ENCODE measurements around the gene GPR21. TPM values are rescaled to one million over a fixed set of nuclear protein-coding genes. Genes with fewer than 3 reads are reported as not detected.

Gene GPR21
- total RNA-seq, 1 donor from 2014 or later: not detected

DNA sequence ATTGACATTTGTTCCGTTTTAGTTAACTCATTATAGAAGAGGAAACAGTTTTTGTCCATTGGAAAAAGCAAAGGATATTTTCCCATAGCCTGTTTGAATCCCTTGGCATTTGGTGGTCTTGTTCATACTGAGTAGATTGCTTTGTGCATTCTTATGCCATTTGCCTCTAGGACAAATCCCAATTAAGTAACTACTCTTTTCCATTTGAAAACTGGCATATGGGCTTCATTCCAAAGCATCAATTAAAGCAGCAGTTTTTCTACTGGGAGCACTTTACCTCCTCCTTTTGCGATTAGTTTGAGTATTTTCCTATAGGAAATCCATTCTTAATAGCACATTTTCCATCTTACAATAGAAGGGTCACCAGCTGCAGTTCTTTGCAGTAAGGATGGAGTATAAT is 31.2 kb downstream of the GPR21 start:
- Histone ChIP-seq H3K9me3 (no peaks in the 10 kb centered on the region), H3K27ac (no peak overlapping the region), H3K4me3 (no peak overlapping the region), H3K36me3 (peaks cover 0 to 15% of the 10 kb centered on the region in 2 donors), H3K27me3 (no peaks in the 10 kb centered on the region), H3K4me1 (peaks cover 9% of the 10 kb centered on the region)
- TF ChIP-seq POLR2A (IDR thresholded peaks at IDR 0.05) (no peak), CTCF (IDR thresholded peaks at IDR 0.05) (no peak), POLR2AphosphoS5 (IDR thresholded peaks at IDR 0.05; ENCODE audit: insufficient read depth in 1 of 2, low read depth in 1 of 2) (no peak)
- intact Hi-C loops (cut with DNase I): no loop called here
- DNase-seq (ENCODE audit: extremely low spot score in 2 of 2): no peak

- peaks cover 0 to 19% of the 10 kb centered on the region in 2 donors for H3K36me3 ChIP-seq
- intact Hi-C loops (cut with DNase I): no loop called here
- H3K4me3 ChIP-seq: no peak overlapping the region
- H3K4me1 ChIP-seq: peaks cover 9% of the 10 kb centered on the region
- no peaks in the 10 kb centered on the region for H3K9me3 ChIP-seq
- no peak for DNase-seq (ENCODE audit: extremely low spot score in 2 of 2)
- TF ChIP-seq POLR2AphosphoS5 (IDR thresholded peaks at IDR 0.05; ENCODE audit: insufficient read depth in 1 of 2, low read depth in 1 of 2): no peak
- H3K27me3 ChIP-seq: no peaks in the 10 kb centered on the region
- H3K27ac ChIP-seq: no peak overlapping the region
Observed at GRCh38 chr9:123065196-123065595, 31.7 kb downstream of the GPR21 start.

- peaks cover 0 to 31% of the 10 kb centered on the region in 2 donors for H3K36me3 ChIP-seq
- H3K9me3 ChIP-seq: no peaks in the 10 kb centered on the region
- H3K27ac ChIP-seq: no peak overlapping the region
- no peak overlapping the region for H3K4me3 ChIP-seq
- no peaks in the 10 kb centered on the region for H3K27me3 ChIP-seq
- TF ChIP-seq CTCF (IDR thresholded peaks at IDR 0.05) (no peak), POLR2A (IDR thresholded peaks at IDR 0.05) (no peak), POLR2AphosphoS5 (IDR thresholded peaks at IDR 0.05; ENCODE audit: insufficient read depth in 1 of 2, low read depth in 1 of 2) (no peak)
- H3K4me1 ChIP-seq: peaks cover 9% of the 10 kb centered on the region
- DNase-seq (ENCODE audit: extremely low spot score in 2 of 2): no peak
- intact Hi-C loops (cut with DNase I): no loop called here
Observed at GRCh38 chr9:123067136-123067535, 33.7 kb downstream of the GPR21 start.

DNA sequence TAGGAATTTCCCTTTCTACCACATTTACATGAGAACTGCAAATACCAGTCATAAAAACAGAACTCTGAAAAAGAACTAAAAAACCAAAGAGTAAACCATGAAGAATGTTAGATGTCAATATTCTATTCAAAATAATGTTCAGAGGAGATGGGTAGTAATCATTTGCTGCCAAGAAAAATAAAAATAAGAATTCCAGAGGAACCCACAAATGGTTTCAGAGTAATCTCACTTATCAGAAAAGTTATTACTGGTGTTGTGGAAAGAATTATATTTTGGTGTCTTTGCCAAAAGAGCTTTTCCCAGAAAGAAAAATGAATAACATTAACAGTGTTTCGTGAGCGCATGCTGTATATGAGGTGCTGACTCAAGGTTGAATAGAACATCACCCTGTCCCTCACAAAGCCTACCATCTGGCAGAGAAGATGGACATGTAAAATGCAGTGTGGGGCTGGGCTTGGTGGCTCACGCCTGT is 35.6 kb downstream of the GPR21 start:
- Histone ChIP-seq H3K36me3 (peaks cover 0 to 38% of the 10 kb centered on the region in 2 donors), H3K9me3 (no peaks in the 10 kb centered on the region), H3K4me3 (no peak overlapping the region), H3K4me1 (no peaks in the 10 kb centered on the region), H3K27ac (no peak overlapping the region), H3K27me3 (no peaks in the 10 kb centered on the region)
- no peak for TF ChIP-seq CTCF (IDR thresholded peaks at IDR 0.05)
- no peak for TF ChIP-seq POLR2AphosphoS5 (IDR thresholded peaks at IDR 0.05; ENCODE audit: insufficient read depth in 1 of 2, low read depth in 1 of 2)
- TF ChIP-seq POLR2A (IDR thresholded peaks at IDR 0.05): no peak
- intact Hi-C loops (cut with DNase I): no loop called here
- no peak for DNase-seq (ENCODE audit: extremely low spot score in 2 of 2)

DNA sequence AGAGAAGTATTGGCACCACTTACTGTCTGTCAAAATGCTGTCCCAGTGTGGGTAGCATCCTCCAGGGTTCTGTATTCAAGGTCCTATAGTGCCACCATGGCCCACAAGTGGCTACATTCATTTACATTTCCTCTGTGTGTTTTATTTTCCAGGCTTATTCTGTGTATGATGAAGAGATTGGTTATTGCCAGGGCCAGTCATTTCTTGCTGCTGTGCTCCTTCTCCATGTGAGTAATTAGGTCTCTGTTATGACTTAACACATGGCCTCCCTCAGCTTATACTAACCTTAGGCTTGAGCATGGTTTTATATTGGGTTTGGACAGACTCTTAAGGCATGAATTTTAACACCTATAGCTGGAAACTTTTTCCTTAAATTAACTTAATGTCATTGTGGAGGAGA is 36.7 kb downstream of the GPR21 start:
- Histone ChIP-seq H3K9me3 (no peaks in the 10 kb centered on the region), H3K36me3 (peaks cover 0 to 41% of the 10 kb centered on the region in 2 donors), H3K27me3 (no peaks in the 10 kb centered on the region), H3K4me3 (no peak overlapping the region), H3K27ac (no peak overlapping the region), H3K4me1 (no peaks in the 10 kb centered on the region)
- DNase-seq (ENCODE audit: extremely low spot score in 2 of 2): no peak
- intact Hi-C loops (cut with DNase I): no loop called here
- no peak for TF ChIP-seq CTCF (IDR thresholded peaks at IDR 0.05)
- TF ChIP-seq POLR2A (IDR thresholded peaks at IDR 0.05): no peak
- TF ChIP-seq POLR2AphosphoS5 (IDR thresholded peaks at IDR 0.05; ENCODE audit: insufficient read depth in 1 of 2, low read depth in 1 of 2): no peak
